DOHH2 (cell line): ENCODE data around the gene UNC5CL.

Source experiments
- H3F3A ChIP-seq: fragments of 200-600 bp; sonication (generic), shearing (Covaris generic); 2 replicates; pipeline ENCODE4 v1.6.0; 2016; ENCODE audit warnings: antibody characterized with exemption, mild to moderate bottlenecking; ENCODE audit not compliant: control insufficient read depth, insufficient read depth
- H3K27ac ChIP-seq: fragments of 200-600 bp; sonication (generic); 2 replicates; pipeline ENCODE4 v1.5.1; 2014; ENCODE audit warnings: low read depth, mild to moderate bottlenecking, low read length, moderate library complexity
- H3K27me3 ChIP-seq: fragments of 200-600 bp; sonication (generic); 2 replicates; pipeline ENCODE4 v1.6.1; 2014; ENCODE audit warnings: mild to moderate bottlenecking, low read length, mixed read lengths; ENCODE audit not compliant: control insufficient read depth
- H3K36me3 ChIP-seq: fragments of 200-600 bp; sonication (generic); 2 replicates; pipeline ENCODE4 v1.6.1; 2014; ENCODE audit warnings: mild to moderate bottlenecking, low read length, moderate library complexity, mixed read lengths; ENCODE audit not compliant: control insufficient read depth
- H3K4me1 ChIP-seq: fragments of 200-600 bp; sonication (generic); 2 replicates; pipeline ENCODE4 v1.6.1; 2014; ENCODE audit warnings: mild to moderate bottlenecking, low read length, mixed read lengths; ENCODE audit not compliant: control insufficient read depth
- H3K4me2 ChIP-seq: fragments of 200-600 bp; sonication (generic); 2 replicates; pipeline ENCODE4 v1.6.0; 2014; ENCODE audit warnings: mild to moderate bottlenecking, low read length, moderate library complexity
- H3K4me3 ChIP-seq: fragments of 200-600 bp; sonication (generic); 2 replicates; pipeline ENCODE4 v1.5.1; 2014; ENCODE audit warnings: mild to moderate bottlenecking, low read length, mixed read lengths
- H3K79me2 ChIP-seq: fragments of 200-600 bp; sonication (generic); 2 replicates; pipeline ENCODE4 v1.6.1; 2014; ENCODE audit warnings: mild to moderate bottlenecking, low read length, mixed read lengths; ENCODE audit not compliant: control insufficient read depth
- H3K9me2 ChIP-seq: fragments of 200-600 bp; sonication (generic); replicated peaks from 2 replicates; pipeline ENCODE4 v1.6.1; 2014; ENCODE audit warnings: mild to moderate bottlenecking, low read length, mixed read lengths; ENCODE audit not compliant: control insufficient read depth
- H3K9me3 ChIP-seq: fragments of 200-600 bp; sonication (generic); 2 replicates; pipeline ENCODE4 v1.6.1; 2014; ENCODE audit warnings: antibody characterized with exemption, low read length, mixed read lengths; ENCODE audit not compliant: control insufficient read depth, insufficient read depth
- H4K20me1 ChIP-seq: fragments of 200-600 bp; sonication (generic); 2 replicates; pipeline ENCODE4 v1.6.0; 2014; ENCODE audit warnings: low read depth, mild to moderate bottlenecking, antibody characterized with exemption, low read length, moderate library complexity; ENCODE audit not compliant: control insufficient read depth, insufficient read depth
- CTCF ChIP-seq: fragments of 200-600 bp; sonication (generic); IDR thresholded peaks from one replicate; pipeline ENCODE4 v1.5.1; 2014; ENCODE audit warnings: antibody characterized with exemption, mild to moderate bottlenecking, low read depth, low read length; ENCODE audit not compliant: poor library complexity, severe bottlenecking
- EZH2phosphoT487 ChIP-seq: fragments of 200-600 bp; sonication (generic); IDR thresholded peaks from 2 replicates; pipeline ENCODE4 v1.6.1; 2017; ENCODE audit warnings: borderline replicate concordance, mild to moderate bottlenecking, antibody characterized with exemption, low read length, moderate library complexity, mixed read lengths

The UNC5CL gene

GRCh38 chr6:40986921-40987819 lies 51.9 kb downstream of the UNC5CL start:
- Histone ChIP-seq H3K9me2 (no peaks in the 10 kb centered on the region), H3K36me3 (no peaks in the 10 kb centered on the region), H3K9me3 (no peaks in the 10 kb centered on the region), H3K27ac (no peak overlapping the region), H4K20me1 (no peaks in the 10 kb centered on the region), H3K4me3 (no peak overlapping the region), H3K79me2 (no peaks in the 10 kb centered on the region), H3F3A (no peaks in the 10 kb centered on the region), H3K4me1 (no peaks in the 10 kb centered on the region), H3K27me3 (peaks cover 9% of the 10 kb centered on the region), H3K4me2 (no peak overlapping the region)
- TF ChIP-seq EZH2phosphoT487 (no peak), CTCF (no peak)

- H4K20me1 ChIP-seq, result no peaks in the 10 kb centered on the region
- H3K4me1 ChIP-seq, result no peaks in the 10 kb centered on the region
- TF ChIP-seq CTCF, result no peak
- TF ChIP-seq EZH2phosphoT487, result no peak
- H3K9me3 ChIP-seq, result no peaks in the 10 kb centered on the region
- no peak overlapping the region for H3K4me3 ChIP-seq
- H3F3A ChIP-seq, result no peaks in the 10 kb centered on the region
- H3K4me2 ChIP-seq, result no peak overlapping the region
- peaks cover 4% of the 10 kb centered on the region for H3K27me3 ChIP-seq
- H3K79me2 ChIP-seq, result no peaks in the 10 kb centered on the region
- H3K9me2 ChIP-seq, result no peaks in the 10 kb centered on the region
- no peak overlapping the region for H3K27ac ChIP-seq
- no peaks in the 10 kb centered on the region for H3K36me3 ChIP-seq
Observed at GRCh38 chr6:40986364-40986763, 52.7 kb downstream of the UNC5CL start.

GRCh38 chr6:40983752-40984151 lies 55.3 kb downstream of the UNC5CL start:
- H4K20me1 ChIP-seq, result no peaks in the 10 kb centered on the region
- peaks cover 7% of the 10 kb centered on the region for H3K27me3 ChIP-seq

More at GRCh38 chr6:40983752-40984151, 55.3 kb downstream of the UNC5CL start:
- TF ChIP-seq CTCF, result no peak
- TF ChIP-seq EZH2phosphoT487, result no peak
- Histone ChIP-seq H3K4me3 (no peak overlapping the region), H3K4me2 (no peak overlapping the region), H3K9me3 (no peaks in the 10 kb centered on the region), H3K36me3 (no peaks in the 10 kb centered on the region), H3K79me2 (no peaks in the 10 kb centered on the region), H3K4me1 (no peaks in the 10 kb centered on the region), H3F3A (no peaks in the 10 kb centered on the region), H3K9me2 (no peaks in the 10 kb centered on the region), H3K27ac (no peak overlapping the region)
